ENCODE data around the gene MUS81. TPM values are rescaled to one million over a fixed set of nuclear protein-coding genes. Genes with fewer than 3 reads are reported as not detected.
A peak's percentile ranks its signal among the peaks of the same experiment; 100 is the strongest.

The MUS81 gene
- total RNA-seq, 2 experiments from 2014 or later: 37.7 to 39.2 TPM

GRCh38 chr11:65900125-65900898, 40.1 kb downstream of the MUS81 start, which contains the start of gene FOSL1:
TSS of gene FOSL1 (minus strand) at chr11:65900388. CDS start at chr11:65900339, 49 bp downstream.
- peaks cover 18% of the 10 kb centered on the region for H3K27me3 Mint-ChIP-seq
- H3K9me3 ChIP-seq (ENCODE audit: control insufficient read depth in 1 of 2, insufficient read depth in 1 of 2, low read length in 2 of 2): peaks cover 0 to 7% of the 10 kb centered on the region in 2 experiments
- DNase-seq: peak; percentile 81 to 98 (median 90)
- H3K4me1 ChIP-seq (ENCODE audit: insufficient read depth, low read length): peaks cover 27% of the 10 kb centered on the region
- H3K4me3 Mint-ChIP-seq: peak within 1 kb of the TSS; percentile 72
- H3K27me3 ChIP-seq (ENCODE audit: control insufficient read depth in 1 of 2, insufficient read depth in 2 of 2, low read length in 2 of 2): peaks cover 9 to 12% of the 10 kb centered on the region in 2 experiments
- POLR2A ChIA-PET: interaction anchor here (1.0 to 5.3 kb wide), 9 partner anchors 11 to 285 kb away, joined by 3 to 80 read pairs (median 4); partner anchors contain the start of genes C11orf68, CCDC85B, FIBP and PCNX3
- no peaks in the 10 kb centered on the region for H3K9me3 Mint-ChIP-seq
- H3K4me3 ChIP-seq (ENCODE audit: low read length): peak within 1 kb of the TSS; percentile 43
- no peak within 1 kb of the TSS for H3K27ac ChIP-seq (ENCODE audit: low read depth in 1 of 2, low read length in 2 of 2)
- peak; percentile 94 for ATAC-seq (ENCODE audit: poor library complexity)
- H3K4me1 Mint-ChIP-seq (ENCODE audit: low read depth): peaks cover 5% of the 10 kb centered on the region
- intact Hi-C loops (cut with DNase I, micrococcal nuclease): loop anchor here (1.0 kb wide), 2 partner anchors 10 to 19 kb away; partner anchors contain the start of genes C11orf68 (in 2 of the 2), CCDC85B (in 2 of the 2) and DRAP1 (in 2 of the 2)
- no peaks in the 10 kb centered on the region for H3K36me3 Mint-ChIP-seq (ENCODE audit: low read depth)
- CTCF ChIA-PET: interaction anchor here (1.3 to 2.9 kb wide), 6 partner anchors 8 to 189 kb away, joined by 4 to 21 read pairs (median 10); partner anchors contain the start of genes CCDC85B, FIBP, KAT5 and MUS81
- peak within 1 kb of the TSS; percentile 79 for H3K27ac Mint-ChIP-seq
- no peaks in the 10 kb centered on the region for H3K36me3 ChIP-seq (ENCODE audit: insufficient read depth, low read length)
- no peak for TF ChIP-seq CTCF (IDR thresholded peaks at IDR 0.05)

- ATAC-seq (ENCODE audit: poor library complexity) (no peak), DNase-seq (no peak)
- no peak for TF ChIP-seq CTCF (IDR thresholded peaks at IDR 0.05)
- H3K4me1 Mint-ChIP-seq (ENCODE audit: low read depth): peaks cover 5% of the 10 kb centered on the region
- no peaks in the 10 kb centered on the region for H3K9me3 Mint-ChIP-seq
- ChIA-PET POLR2A (interaction anchor here (1.0 to 5.3 kb wide), 10 partner anchors 11 to 285 kb away, joined by 3 to 80 read pairs (median 4); partner anchors contain the start of genes C11orf68, CCDC85B, FIBP and MUS81), CTCF (interaction anchor here (0.5 to 2.9 kb wide), 7 partner anchors 9 to 189 kb away, joined by 3 to 21 read pairs (median 8); partner anchors contain the start of genes CCDC85B, FIBP, KAT5 and MUS81)
- peaks cover 27% of the 10 kb centered on the region for H3K4me1 ChIP-seq (ENCODE audit: insufficient read depth, low read length)
- H3K4me3 Mint-ChIP-seq: peak overlapping the region; percentile 72
- intact Hi-C loops (cut with DNase I, micrococcal nuclease): loop anchor here (1.0 kb wide), 2 partner anchors 11 to 18 kb away; partner anchors contain the start of genes C11orf68 (in 2 of the 2), CCDC85B (in 2 of the 2) and DRAP1 (in 2 of the 2)
- peaks cover 18% of the 10 kb centered on the region for H3K27me3 Mint-ChIP-seq
- H3K27ac ChIP-seq (ENCODE audit: low read depth in 1 of 2, low read length in 2 of 2): no peak overlapping the region
- H3K36me3 Mint-ChIP-seq (ENCODE audit: low read depth): no peaks in the 10 kb centered on the region
- H3K36me3 ChIP-seq (ENCODE audit: insufficient read depth, low read length): no peaks in the 10 kb centered on the region
- H3K4me3 ChIP-seq (ENCODE audit: low read length): peak overlapping the region; percentile 43
- H3K27ac Mint-ChIP-seq: peak overlapping the region; percentile 79
- H3K9me3 ChIP-seq (ENCODE audit: control insufficient read depth in 1 of 2, insufficient read depth in 1 of 2, low read length in 2 of 2): peaks cover 0 to 7% of the 10 kb centered on the region in 2 experiments
- peaks cover 9 to 12% of the 10 kb centered on the region in 2 experiments for H3K27me3 ChIP-seq (ENCODE audit: control insufficient read depth in 1 of 2, insufficient read depth in 2 of 2, low read length in 2 of 2)
Measured at GRCh38 chr11:65900899-65901180, 40.6 kb downstream of the MUS81 start.

- TF ChIP-seq CTCF (IDR thresholded peaks at IDR 0.05): no peak
- no peak for ATAC-seq (ENCODE audit: poor library complexity)
- H3K27me3 Mint-ChIP-seq: peaks cover 23% of the 10 kb centered on the region
- H3K4me3 Mint-ChIP-seq: no peak overlapping the region
- intact Hi-C loops (cut with DNase I, micrococcal nuclease): no loop called here
- Histone ChIP-seq H3K36me3 (ENCODE audit: insufficient read depth, low read length) (no peaks in the 10 kb centered on the region), H3K4me1 (ENCODE audit: insufficient read depth, low read length) (peaks cover 27% of the 10 kb centered on the region), H3K27me3 (ENCODE audit: control insufficient read depth in 1 of 2, insufficient read depth in 2 of 2, low read length in 2 of 2) (peaks cover 9 to 12% of the 10 kb centered on the region in 2 experiments), H3K4me3 (ENCODE audit: low read length) (no peak overlapping the region), H3K27ac (ENCODE audit: low read depth in 1 of 2, low read length in 2 of 2) (no peak overlapping the region), H3K9me3 (ENCODE audit: control insufficient read depth in 1 of 2, insufficient read depth in 1 of 2, low read length in 2 of 2) (peaks cover 0 to 7% of the 10 kb centered on the region in 2 experiments)
- ChIA-PET CTCF (interaction anchor here (3.5 kb wide), 1 partner anchor 15 kb away, joined by 15 read pairs; the partner anchor contains the start of gene FIBP), POLR2A (no interaction called here)
- no peak overlapping the region for H3K27ac Mint-ChIP-seq
- no peaks in the 10 kb centered on the region for H3K36me3 Mint-ChIP-seq (ENCODE audit: low read depth)
- H3K9me3 Mint-ChIP-seq: no peaks in the 10 kb centered on the region
- no peak for DNase-seq
- peaks cover 5% of the 10 kb centered on the region for H3K4me1 Mint-ChIP-seq (ENCODE audit: low read depth)
Measured at GRCh38 chr11:65903068-65903481, 42.8 kb downstream of the MUS81 start.
